HG03066 (cell line): ENCODE results near the gene HTRA3.

ENCODE experiments used
- ATAC-seq: cut with Tn5 transposase; IDR thresholded peaks from one replicate; pipeline ENCODE4 v1.9.1; 2021; ENCODE audit warnings: low read depth; ENCODE audit not compliant: unreplicated experiment

Gene HTRA3

DNA sequence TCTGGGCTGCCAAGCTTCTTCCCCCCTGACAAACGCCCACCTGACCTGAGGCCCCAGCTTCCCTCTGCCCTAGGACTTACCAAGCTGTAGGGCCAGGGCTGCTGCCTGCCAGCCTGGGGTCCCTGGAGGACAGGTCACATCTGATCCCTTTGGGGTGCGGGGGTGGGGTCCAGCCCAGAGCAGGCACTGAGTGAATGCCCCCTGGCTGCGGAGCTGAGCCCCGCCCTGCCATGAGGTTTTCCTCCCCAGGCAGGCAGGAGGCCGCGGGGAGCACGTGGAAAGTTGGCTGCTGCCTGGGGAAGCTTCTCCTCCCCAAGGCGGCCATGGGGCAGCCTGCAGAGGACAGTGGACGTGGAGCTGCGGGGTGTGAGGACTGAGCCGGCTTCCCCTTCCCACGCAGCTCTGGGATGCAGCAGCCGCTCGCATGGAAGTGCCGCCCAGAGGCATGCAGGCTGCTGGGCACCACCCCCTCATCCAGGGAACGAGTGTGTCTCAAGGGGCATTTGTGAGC, 37.0 kb downstream of the HTRA3 start:
- no peak for ATAC-seq

DNA sequence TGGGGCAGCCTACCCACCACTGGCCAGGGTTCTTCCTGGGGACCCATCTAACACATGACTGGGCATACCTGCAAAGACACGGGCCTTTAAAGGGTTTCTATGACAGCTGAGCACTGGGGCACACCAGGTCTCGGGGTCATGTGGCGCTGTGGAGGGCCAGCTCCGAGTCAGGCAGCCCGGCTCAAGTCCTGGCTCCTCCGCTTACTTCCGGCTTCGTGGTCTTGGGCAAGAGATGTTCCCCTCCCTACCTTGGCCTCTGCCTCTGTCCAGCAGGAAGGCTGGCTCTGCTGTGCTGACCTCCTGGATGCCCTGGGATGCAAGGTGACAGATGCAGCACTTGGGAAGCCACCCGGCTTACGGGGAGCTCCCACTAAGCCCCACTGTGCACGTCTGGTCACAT, 37.6 kb downstream of the HTRA3 start:
- no peak for ATAC-seq

DNA sequence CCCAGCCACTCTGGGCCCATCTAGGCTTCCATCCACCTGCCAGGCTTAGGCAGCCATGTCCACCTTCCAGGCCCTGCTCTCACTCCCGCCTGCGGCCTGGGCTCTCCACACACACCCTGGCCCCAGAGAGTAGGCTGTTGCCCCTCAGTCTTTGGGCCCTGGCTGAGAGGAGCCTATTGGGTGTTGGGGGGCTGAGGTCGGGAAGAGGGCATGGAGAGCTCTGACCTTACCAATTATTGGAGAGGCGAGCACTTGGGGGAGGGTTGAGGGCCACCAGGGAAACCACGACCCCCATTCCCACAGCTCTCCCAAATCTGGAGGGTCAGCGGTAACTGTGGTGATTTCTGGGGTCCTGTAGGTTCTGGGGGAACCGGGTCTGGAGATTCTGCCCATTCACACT, 38.2 kb downstream of the HTRA3 start:
- no peak for ATAC-seq

DNA sequence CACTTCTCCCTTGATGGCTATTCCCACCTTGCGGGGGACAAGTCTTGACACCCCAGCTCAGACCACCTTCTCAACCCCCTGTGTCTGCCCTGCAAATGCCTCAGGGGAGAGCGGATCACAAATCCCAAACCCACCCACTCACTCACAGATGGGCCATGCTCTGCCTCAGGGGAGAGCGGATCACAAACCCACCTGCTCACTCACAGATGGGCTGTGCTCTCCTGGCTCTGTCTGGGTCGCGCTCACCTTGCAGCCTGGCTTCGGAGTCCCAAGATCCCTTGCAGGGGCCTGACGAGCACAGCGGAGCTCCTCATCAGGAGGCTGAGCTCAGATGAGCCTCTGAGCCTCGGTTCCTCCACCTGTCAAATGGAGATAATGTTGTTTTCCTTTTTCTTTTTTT, 38.6 kb downstream of the HTRA3 start:
- no peak for ATAC-seq

DNA sequence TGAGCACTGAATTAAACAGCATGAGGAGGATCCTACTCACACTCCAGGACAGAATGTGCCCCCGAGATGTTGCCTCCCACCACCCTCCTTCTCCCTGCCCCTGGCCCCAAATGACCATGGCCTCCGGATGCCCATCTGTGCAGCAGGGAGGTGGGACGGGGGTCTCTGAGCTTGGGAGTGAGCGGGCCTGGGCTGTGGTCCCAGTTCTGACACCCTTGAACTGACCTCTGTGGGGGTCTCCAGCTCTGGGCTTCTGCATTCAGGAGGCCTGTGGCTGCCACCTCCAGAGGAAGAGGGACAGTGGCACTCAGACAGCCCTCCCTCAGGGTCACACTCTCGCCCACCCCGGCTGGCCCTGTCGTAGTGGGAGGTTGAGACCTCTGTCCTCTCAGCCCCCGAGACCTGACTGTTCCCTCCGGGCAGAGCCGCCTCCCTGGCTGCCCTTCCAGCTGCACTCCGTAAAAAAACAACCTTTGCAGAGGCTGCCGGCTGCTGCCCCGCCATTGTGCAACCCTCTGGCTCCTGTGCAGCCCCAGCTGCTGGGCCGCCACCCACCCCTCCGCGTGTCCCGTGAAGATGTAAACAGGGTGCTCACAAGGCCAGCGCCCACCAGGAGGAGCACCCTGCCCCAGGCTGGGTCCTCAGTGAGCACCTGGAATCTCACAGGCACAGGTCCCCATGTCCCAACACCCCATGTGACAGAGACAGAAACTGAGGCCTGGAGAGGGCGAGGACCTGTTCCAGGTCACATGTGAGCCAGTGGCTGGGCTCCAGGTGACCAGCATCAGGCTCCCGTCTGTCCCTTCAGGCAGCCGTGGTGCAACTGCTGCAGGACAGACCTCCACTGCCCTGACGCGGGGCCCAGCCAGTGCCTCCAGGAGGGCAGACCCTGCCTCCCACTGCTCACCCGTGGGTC, 39.6 kb downstream of the HTRA3 start:
- no peak for ATAC-seq

DNA sequence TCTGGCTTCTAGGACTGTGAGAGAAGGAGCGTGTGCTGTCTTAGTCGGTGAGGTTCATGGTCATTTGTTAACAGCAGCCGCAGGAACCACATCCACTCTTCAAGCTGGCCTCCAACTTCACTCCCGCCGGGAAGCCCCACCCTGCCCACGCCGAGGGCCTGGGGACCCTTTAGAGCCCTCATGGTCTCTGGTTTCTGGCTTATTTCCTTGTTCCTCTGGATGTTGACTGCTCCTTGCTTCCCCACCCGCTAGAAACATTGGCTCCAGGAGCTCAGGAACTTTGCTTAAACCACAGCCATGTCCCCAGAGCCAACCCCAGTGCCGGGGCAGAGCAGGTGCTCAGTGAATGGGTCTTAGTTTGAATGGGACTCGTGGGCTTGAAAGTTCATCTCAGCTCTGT, 40.8 kb downstream of the HTRA3 start:
- no peak for ATAC-seq

DNA sequence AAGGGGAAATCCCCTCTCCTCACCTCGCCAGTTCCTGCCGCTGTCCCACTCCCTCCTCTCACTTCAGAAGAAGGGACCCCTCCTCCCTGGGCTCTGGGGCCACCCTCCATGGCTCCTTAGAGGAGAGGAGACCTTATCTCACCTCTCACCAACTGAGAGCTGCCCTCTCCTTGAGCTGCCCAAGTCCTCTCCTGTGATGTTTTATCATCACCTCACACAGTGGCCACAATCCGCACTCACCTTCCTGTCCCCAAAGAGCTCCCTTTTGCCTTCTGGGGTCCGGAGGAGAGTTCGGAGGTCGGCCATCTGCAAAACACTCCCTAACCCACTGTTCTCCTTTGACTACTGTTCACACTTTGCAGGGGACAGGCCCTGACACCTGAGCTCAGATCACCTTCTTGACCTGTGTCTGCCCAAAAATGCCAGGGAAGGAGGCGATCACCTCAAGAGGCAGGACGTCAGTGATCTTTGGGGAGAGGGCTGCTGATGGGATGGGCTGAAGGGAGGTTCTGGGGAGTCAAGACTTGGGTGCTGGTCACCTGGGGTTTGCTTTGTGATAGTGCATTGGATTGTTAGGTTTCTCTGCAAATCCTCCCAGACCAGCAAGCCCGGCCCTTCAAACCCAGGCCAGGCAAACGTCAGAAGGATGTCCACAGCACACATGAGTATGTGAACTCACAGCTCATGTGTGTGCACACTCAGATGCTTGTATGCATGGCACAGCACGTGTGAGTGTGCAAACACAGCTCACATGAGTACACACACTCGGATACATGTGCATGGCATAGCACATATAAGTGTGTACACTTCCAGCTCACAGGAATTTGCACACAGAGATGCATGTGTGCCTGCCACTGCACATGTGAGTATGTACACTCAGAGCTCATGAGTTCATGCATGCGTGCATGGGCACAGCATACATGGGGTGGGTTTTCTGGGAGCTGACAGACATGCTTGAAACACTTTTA, 41.8 kb downstream of the HTRA3 start:
- ATAC-seq: no peak

DNA sequence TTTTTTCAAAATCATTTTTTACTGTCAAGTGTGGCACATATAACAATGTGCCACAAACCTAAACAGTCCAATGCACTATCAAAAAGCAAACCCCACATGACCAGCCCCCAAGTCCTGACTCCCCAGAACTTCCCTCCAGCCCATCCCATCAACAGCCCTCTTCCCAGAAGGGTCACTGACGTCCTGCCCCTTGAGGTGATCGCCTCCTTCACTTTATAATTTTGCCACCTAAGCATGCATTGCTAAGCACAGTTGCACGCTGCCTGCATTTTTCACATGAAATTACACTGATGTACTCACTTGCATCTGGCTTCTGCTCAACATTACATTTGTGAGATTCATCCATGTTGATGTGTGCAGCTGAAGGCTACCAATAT, 42.5 kb downstream of the HTRA3 start:
- ATAC-seq: no peak

DNA sequence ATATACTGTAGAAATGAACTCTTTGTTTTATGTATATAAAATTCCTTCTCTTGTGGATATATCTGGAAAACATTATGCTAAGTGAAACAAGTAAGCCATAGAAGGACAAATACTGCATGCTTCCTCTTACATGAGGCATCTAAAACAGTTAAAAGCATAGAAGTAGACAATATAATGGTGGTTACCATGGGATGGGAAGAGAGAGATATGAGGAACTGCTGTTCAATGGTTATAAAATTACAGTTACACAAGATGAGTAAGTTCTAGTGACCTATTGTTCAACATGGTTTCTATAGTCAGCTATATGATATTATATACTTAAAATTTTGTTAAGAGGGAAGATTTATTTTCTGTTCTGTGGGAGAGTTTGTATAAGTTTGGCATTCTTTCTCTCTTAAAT, 43.4 kb downstream of the HTRA3 start:
- ATAC-seq: no peak

DNA sequence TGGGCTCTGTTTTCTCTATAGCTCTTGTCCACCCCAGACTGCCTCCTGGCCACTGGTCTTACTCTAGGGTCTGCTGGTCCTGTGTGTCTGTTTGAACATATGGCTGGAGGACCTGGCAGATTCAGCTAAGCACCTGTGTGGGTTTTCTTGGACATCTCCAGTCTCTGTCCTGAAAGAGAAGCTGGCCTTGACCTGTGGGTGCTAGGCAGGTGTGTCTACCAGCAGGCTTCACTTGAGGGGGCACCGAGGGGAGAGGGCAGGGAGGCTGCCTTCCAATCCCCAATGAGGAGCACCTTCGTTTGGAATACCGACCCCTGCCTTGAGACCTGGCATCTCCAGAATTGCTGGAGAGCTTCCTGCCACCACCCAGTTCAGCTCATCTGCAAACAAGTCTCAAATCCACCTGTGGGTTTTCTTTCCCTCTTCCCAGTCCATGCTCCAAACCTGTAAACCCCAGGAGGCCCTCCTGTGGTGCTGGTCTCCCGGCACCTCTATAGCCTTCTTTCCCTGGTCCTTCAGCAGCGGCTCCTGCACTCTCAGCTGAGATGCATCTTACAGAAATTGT, 45.2 kb downstream of the HTRA3 start:
- no peak for ATAC-seq

DNA sequence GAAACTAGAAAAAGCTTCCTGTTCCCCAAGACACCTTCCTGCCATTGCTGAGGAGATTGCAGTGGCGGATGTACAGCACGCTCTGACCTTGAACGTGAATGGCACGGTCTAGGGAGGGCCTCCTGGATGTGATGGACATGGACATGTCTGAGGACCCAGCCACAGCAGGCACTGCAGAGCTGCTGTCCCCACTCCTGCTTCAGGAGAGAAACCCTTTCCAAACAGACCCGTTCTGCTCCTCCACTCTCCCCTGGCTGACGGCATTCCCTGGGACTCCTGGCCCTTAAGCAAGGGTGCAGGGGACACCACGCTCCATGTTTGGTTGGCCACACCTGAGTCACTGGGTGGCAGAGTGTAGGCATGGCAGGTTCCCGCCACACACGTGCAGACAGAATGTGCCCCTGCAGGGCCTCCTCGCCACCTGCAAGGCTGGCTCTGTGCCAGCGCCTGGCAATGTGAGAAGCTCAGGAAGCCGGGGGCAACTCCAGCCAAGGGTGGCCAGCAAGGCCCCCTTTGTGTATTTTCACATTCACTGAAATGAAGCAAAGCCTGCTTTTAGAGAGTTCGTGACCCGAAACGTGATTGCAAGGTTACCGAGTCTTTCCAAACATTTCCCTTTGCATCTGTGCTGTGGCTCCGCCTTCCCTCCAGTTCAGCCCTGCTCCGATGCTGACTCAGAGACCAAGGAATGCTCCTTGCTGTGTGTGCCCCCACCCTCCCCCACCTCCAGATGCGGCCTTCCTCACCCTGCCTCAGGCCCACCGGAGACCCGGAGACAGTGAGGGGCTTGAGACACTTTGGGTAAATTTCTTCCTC, 46.1 kb downstream of the HTRA3 start:
- ATAC-seq: no peak

DNA sequence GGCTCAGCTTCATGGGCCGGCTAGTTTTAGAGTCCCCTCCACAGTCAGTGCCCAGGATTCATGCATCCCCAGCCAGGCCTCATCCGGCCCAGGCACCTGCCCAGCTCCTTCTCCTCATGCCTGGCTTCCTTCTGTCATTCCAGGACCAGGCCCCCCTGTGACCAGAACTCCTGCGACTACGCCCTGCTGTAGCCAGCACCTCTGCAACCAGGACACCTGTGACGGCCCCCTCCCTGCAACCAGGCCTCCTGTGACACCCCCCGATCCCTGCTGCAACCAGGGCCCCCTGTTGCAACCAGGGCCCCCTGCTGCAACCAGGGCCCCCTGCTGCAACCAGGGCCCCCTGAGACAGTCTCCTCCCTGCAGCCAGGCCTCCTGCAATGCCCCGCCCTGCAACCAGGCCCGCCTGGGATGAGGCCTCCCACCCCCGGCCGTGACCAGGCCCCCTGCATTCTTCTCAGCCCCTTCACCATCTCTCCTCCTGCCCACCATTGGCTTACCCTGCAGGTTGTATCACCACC, 46.8 kb downstream of the HTRA3 start:
- ATAC-seq: no peak

DNA sequence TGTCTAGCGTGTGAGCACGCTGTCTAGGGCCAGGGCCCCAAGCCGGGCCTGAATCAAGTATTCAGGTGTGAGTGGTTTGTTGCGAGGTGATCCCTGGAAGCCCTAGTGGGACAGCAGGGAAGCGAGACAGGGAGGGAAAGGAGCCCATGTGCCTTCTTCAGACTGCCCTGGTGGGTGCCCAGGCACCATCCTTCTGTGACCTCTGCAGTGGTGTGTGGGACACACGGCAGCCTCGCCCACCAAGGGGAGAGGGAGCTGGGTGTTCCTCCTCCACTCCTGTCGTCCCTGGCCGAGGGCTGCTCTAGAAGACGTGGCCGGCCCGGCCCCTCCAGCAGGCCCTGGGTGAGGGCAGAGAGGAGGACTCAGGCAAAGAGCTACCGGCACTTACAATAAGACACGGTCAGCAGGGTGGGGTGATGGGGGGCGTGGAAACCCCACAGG, 47.4 kb downstream of the HTRA3 start:
- ATAC-seq: no peak

DNA sequence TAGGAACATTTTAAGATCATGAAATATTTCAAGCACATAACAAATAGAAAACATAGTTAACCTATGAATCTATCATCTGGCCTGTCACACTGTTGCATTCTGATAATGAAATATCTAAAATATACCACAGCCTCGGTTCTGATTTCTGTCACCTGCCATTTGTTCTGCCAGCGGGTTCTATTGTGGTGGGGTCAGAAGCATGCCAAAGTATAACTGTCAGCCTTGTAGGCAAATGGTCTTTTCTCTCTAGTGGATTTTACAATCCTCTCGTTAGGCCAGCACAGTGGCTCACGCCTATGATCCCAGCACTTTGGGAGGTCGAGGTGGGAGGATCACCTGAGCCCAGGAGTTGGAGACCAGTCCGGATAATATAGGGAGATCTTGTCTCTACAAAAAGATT, 47.9 kb downstream of the HTRA3 start:
- no peak for ATAC-seq

DNA sequence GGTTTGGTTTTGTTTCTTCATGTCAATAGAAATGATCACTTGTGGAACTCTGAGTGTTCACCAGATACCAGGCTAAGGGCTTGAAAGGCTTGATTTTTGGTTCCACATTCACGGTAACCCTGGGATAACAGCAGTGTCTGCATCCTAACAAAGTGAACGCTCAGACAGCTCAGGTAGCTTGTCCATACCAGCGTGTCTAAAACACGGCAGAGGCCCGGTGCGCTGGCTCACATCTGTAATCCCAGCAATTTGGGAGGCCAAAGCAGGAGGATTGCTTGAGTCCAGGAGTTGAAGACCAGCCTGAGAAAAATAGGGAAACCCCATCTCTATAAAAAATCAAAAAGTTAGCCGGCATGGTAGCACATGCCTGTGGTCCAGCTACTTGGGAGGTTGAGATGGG, 49.0 kb downstream of the HTRA3 start:
- no peak for ATAC-seq

DNA sequence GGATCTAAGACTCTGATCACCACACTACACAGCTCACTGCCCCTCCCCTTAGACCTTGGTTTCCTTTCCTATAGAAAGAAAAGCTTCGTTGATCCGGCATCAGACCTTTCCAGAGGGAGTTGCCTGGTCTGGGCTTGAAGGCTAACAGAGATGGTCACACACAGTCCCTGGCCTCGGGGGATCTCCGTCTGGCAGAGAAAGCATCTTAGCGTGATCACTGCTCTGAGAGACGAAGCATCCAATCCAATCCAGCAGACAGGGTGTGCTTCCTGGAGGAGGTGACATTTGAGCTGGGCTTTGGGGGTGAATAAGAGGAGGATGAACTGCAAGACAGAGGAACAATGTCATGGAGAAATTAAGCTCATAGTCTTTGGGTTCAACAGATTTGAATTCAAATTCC, 49.5 kb downstream of the HTRA3 start:
- ATAC-seq: no peak

DNA sequence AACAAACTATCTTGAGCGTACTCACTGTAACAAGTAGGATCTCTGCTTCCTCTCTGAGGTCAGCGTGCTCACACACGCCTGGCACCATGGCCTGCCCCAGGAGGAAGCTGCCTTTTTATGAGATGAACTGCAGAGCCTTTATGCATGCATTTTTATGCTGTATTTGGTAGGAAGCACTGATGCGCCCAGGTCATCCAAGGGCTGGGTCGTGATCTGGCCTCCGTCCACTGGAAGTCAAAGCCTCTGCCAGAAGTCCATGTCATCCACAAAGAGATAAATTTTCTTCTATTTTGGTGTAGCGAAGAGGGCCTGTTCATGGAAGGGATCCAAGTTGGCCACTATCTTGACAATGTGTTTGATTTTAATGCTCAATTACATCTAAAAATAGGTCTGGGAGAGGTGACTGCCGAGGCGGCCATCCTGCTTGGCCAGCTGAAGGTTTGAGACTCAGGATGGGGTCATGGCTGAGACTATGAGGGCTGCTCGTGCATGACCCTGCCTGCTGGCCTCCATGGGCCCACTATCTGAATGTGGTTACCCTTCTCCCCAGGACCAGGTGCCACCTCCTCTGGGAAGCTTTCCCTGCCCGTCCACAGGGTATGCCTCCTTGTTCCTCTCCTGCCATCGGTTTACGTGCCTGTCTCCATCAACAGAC, 50.3 kb downstream of the HTRA3 start:
- ATAC-seq: no peak

DNA sequence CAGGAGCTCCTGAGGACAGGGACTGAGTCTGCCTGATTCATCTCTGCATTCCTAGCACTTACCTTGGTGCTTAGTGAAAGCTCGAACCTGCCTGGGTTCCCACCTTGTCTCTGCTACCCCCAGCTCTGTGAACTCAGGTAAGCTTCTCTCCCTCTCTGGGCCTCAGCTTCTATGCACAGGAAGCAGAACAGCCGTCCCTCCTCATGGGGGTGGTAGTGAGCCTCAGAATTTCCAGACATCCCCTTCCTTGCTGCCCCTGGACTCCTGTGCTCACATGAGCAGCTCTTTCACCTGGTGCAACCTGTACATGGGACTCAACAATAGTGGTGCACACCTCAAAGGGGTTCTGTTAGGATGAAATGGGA, 50.8 kb downstream of the HTRA3 start:
- no peak for ATAC-seq

DNA sequence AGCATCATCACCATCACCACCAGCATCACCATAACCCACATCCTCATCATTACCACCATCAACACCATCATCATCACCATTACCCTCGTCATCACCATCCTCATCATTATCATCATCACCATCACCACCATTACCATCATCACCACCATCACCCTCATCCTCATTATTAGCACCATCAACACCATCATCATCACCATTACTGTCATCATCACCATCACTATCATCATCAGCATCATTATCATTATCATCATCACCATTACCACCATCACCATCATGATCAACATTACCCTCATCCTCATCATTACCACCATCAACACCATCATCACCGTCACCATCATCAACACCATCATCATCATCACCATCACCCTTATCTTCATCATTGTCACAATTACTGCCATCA, 51.7 kb downstream of the HTRA3 start:
- no peak for ATAC-seq
